ENCODE results near the gene BCAS4.
A peak's percentile ranks its signal among the peaks of the same experiment; 100 is the strongest.

GRCh38 chr20:50850721-50851286 is 55.9 kb downstream of the BCAS4 start:
- TF ChIP-seq CTCF (IDR thresholded peaks at IDR 0.05; ENCODE audit: low read length) (peak; percentile 7; the same call in 1 of the 2 replicates), EZH2 (IDR thresholded peaks at IDR 0.05; ENCODE audit: borderline replicate concordance, low read length) (no peak)
